Measurements from ENCODE around the gene IFNB1.

DNA sequence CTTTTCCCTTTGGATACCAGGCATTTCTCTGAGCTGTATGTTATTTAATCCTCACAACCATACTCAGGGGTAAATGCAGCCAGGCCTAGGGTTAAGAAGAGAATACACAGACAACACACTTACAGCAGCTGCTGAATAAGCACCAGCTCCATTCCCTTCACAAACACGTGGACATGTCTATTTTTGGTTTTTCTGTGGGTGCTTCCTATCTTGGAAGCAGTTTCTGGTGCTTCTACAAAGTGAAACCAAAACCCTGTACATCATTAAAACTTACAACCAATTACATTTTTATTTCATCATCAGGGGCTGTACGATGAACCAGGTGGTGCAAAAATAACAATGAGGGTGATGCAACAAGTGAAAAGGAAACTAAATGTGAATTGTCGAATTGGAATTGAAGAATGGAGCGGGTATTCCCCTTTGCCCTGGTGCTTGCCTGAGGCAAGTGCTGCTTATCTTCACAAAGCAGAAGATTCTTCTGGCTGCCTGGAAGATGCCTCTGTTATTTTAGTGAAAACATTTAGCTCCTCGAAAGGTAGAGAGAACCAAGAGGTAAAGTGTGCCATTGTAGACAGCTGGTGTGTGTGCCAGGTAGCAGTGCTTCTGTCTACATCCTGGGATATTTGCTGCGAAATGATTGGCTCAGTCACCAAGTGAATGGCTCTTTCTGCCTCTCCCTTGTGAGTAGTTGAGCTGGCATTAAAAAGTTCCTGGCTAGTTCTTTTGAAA lies 18.6 kb upstream of the IFNB1 start:
- TF ChIP-seq CTCF (IDR thresholded peaks at IDR 0.05) = no peak
- no peak for TF ChIP-seq POLR2A (IDR thresholded peaks at IDR 0.05)
- no peak for TF ChIP-seq POLR2AphosphoS5 (IDR thresholded peaks at IDR 0.05; ENCODE audit: insufficient read depth in 1 of 2, low read depth in 1 of 2)
